HepG2 (cell line): ENCODE data around the gene FCGR1A.
"Not testable (repeated sequence)": the region's sequence is repeated elsewhere in the genome, so short reads cannot be mapped to it uniquely, and the experiment has no call there.

Experiments
- BHLHE40 ChIP-seq: IDR thresholded peaks from 2 replicates; pipeline ENCODE4 v1.6.1; 2011; ENCODE audit warnings: low read length, improper control_type of control experiment
- CBX1 ChIP-seq: IDR thresholded peaks from one replicate; pipeline ENCODE4 v1.6.1; 2016; ENCODE audit warnings: antibody characterized with exemption, low read depth
- CTCF ChIP-seq: sonication (generic); formaldehyde crosslinking; IDR thresholded peaks from 2 replicates; pipeline ENCODE4 v1.5.0; 2020; ENCODE audit warnings: mild to moderate bottlenecking, missing genetic modification reagents, moderate library complexity
- EP300 ChIP-seq, 3 experiments: sonication (generic) in 1 of 3; formaldehyde crosslinking in 1 of 3; IDR thresholded peaks; 2 replicates each; pipeline versions ENCODE4 v1.5.1 to v1.6.1; 2011 to 2020; ENCODE audit warnings: low read depth in 2 of 3, low read length in 2 of 3, borderline replicate concordance in 1 of 3, improper control_type of control experiment in 1 of 3, mild to moderate bottlenecking in 1 of 3, missing genetic modification reagents in 1 of 3, moderate library complexity in 1 of 3
- MAFG ChIP-seq: sonication (generic); formaldehyde crosslinking; IDR thresholded peaks from 2 replicates; pipeline ENCODE4 v1.5.1; 2020; ENCODE audit warnings: mild to moderate bottlenecking, missing genetic modification reagents
- NR1H2 ChIP-seq: sonication (generic); formaldehyde crosslinking; IDR thresholded peaks from 2 replicates; pipeline ENCODE4 v1.8.1; 2022; ENCODE audit warnings: low read depth, missing genetic modification reagents, borderline replicate concordance
- POLR2AphosphoS5 ChIP-seq: IDR thresholded peaks from 2 replicates; pipeline ENCODE4 v1.6.1; 2012; ENCODE audit warnings: low read depth, low read length
- SNAPC5 ChIP-seq: sonication (generic); formaldehyde crosslinking; IDR thresholded peaks from 2 replicates; pipeline ENCODE4 v1.8.1; 2023; ENCODE audit warnings: mild to moderate bottlenecking, missing genetic modification reagents, borderline replicate concordance

- TF ChIP-seq POLR2AphosphoS5; CBX1; CTCF (CRISPR knock-in tag); EP300 (IDR thresholded peaks at IDR 0.05; ENCODE audit: low read depth in 2 of 2, low read length in 2 of 2); EP300 (CRISPR knock-in tag; IDR thresholded peaks at IDR 0.05; ENCODE audit: borderline replicate concordance); BHLHE40; SNAPC5 (CRISPR knock-in tag); NR1H2 (CRISPR knock-in tag); MAFG (CRISPR knock-in tag): not testable (repeated sequence)
Observed at GRCh38 chr1:149810697-149811405, 28.4 kb downstream of the FCGR1A start.
